ENCODE data around the gene HIGD2B. TPM values are rescaled to one million over a fixed set of nuclear protein-coding genes. Genes with fewer than 3 reads are reported as not detected.
"Not testable (repeated sequence)": the region's sequence is repeated elsewhere in the genome, so short reads cannot be mapped to it uniquely, and the experiment has no call there.

The HIGD2B gene
- total RNA-seq, 2 experiments from 2014 or later, result 0.20 TPM; not detected in 1

DNA sequence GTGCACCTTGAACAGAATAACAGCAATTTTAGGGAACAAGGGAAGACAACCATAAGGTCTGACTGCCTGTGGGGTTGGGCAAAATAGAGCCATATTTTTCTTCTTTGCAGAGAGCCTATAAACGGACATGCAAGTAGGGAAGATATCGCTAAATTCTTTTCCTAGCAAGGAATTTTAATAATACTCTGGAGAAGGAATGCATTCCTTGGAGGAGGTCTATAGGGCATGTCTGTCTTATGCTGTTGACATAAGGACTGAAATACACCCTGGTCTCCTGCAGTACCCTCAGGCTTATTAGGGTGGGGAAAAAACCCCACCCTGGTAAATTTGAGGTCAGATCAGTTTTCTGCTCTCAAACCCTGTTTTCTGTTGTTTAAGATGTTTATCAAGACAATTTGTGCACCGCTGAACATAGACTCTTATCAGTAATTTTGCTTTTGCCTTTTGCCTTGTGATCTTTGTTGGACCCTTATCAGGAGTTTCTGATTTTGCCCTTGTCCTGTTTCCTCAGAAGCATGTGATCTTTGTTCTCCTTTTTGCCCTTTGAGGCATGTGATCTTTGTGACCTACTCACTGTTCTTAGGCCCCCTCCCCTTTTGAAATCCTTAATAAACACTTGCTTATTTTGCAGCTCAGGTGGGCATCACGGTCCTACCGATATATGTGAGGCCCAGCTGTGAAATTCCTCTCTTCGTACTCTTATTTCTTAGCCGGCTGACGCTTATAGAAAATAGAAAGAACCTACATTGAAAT is 22.7 kb upstream of the HIGD2B start:
- DNase-seq; H3K27me3 Mint-ChIP-seq; H3K36me3 Mint-ChIP-seq (ENCODE audit: low read depth); H3K27ac Mint-ChIP-seq; H3K4me3 Mint-ChIP-seq; H3K4me1 Mint-ChIP-seq; H3K9me3 Mint-ChIP-seq; POLR2A ChIA-PET; CTCF ChIA-PET: not testable (repeated sequence)

DNA sequence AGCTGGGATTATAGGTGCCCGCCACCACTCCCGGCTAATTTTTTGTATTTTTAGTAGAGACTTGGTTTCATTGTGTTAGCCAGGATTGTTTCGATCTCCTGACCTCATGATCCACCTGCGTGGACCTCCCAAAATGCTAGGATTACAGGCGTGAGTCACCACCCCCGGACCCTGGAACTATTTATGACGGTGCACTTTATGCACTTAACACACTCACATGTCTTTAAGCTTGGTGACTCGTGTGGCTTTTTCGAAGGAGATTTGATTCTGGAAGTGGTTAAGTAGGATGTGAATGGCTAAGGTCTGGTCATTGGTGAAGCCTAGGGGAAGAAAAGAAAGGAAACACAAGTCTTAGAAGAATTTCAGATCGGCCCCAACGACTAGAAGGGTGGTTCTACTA is 20.3 kb upstream of the HIGD2B start:
- DNase-seq, result no peak
- Mint-ChIP-seq H3K27ac (no peak overlapping the region), H3K4me3 (no peak overlapping the region), H3K9me3 (no peaks in the 10 kb centered on the region), H3K4me1 (peaks cover 1% of the 10 kb centered on the region), H3K36me3 (ENCODE audit: low read depth) (no peaks in the 10 kb centered on the region), H3K27me3 (no peaks in the 10 kb centered on the region)
- CTCF ChIA-PET, result interaction anchor here (1.3 to 2.8 kb wide), 2 partner anchors 11 to 16 kb away, joined by 3 to 13 read pairs; no protein-coding TSS in a partner anchor
- POLR2A ChIA-PET, result no interaction called here

DNA sequence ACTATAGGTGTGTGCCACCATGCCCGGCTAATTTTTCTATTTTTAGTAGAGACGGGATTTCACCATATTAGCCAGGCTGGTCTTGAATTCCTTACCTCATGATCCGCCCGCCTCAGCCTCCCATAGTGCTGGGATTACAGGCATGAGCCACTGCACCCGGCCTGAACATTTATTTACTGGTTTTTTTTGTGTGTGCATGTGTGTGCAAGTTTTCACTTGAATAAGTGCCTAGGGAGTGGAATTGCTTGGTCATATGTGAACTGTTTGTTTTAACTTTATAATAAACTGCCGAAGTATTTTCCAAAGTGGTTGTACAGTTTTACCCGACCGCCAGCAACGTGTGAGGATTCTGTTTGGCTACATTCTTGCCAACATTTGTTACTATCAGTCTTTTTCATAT is 14.1 kb upstream of the HIGD2B start:
- ChIA-PET CTCF (no interaction called here), POLR2A (no interaction called here)
- peaks cover 6% of the 10 kb centered on the region for H3K36me3 Mint-ChIP-seq (ENCODE audit: low read depth)
- peaks cover 3% of the 10 kb centered on the region for H3K4me1 Mint-ChIP-seq
- no peak for DNase-seq
- no peak overlapping the region for H3K4me3 Mint-ChIP-seq
- no peaks in the 10 kb centered on the region for H3K27me3 Mint-ChIP-seq
- no peak overlapping the region for H3K27ac Mint-ChIP-seq
- H3K9me3 Mint-ChIP-seq, result no peaks in the 10 kb centered on the region

DNA sequence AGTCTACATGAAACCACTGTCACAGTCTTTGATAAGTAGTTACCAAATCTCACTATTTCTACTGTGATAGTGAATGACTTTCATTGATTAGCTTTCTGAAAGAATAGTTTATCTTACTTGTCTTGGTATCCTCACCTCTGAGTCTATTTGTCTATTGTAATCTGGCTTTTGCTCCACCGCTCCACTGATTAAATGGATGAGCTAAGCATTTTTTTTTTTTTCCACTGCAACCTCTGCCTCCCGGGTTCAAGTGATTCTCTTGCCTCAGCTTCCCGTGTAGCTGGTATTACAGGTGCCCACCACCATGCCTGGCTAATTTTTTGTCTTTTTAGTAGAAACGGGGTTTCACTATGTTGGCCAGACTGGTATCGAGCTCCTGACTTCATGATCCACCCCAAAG is 13.0 kb upstream of the HIGD2B start:
- Mint-ChIP-seq H3K27ac (no peak overlapping the region), H3K27me3 (no peaks in the 10 kb centered on the region), H3K9me3 (no peaks in the 10 kb centered on the region), H3K4me1 (peaks cover 10% of the 10 kb centered on the region), H3K36me3 (ENCODE audit: low read depth) (peaks cover 8% of the 10 kb centered on the region), H3K4me3 (no peak overlapping the region)
- POLR2A ChIA-PET, result no interaction called here
- DNase-seq, result no peak
- CTCF ChIA-PET, result interaction anchor here (0.7 kb wide), 1 partner anchor 23 kb away, joined by 3 read pairs; no protein-coding TSS in a partner anchor

DNA sequence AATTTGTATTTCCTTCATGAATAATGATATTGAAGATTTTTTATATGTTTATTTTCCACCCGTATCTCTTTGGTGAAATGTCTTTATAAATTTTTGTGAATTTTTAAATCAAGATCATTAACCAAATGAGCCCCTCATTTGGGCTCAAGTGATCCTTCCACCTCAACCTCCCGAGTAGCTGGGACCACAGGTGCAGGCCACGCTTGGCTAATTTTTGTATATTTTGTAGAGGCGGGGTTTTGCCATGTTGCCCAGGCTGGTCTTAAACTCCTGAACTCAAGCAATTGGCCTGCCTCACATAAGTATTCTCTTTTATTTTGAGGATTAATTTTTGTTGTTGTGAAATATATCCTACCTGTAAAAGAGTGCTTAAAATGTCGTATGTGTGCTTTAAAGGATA is 5.0 kb upstream of the HIGD2B start:
- Mint-ChIP-seq H3K4me3 (no peak overlapping the region), H3K27ac (no peak overlapping the region), H3K9me3 (no peaks in the 10 kb centered on the region), H3K27me3 (no peaks in the 10 kb centered on the region), H3K4me1 (peaks cover 18% of the 10 kb centered on the region), H3K36me3 (ENCODE audit: low read depth) (peaks cover 5% of the 10 kb centered on the region)
- POLR2A ChIA-PET, result no interaction called here
- CTCF ChIA-PET, result no interaction called here
- DNase-seq, result no peak

DNA sequence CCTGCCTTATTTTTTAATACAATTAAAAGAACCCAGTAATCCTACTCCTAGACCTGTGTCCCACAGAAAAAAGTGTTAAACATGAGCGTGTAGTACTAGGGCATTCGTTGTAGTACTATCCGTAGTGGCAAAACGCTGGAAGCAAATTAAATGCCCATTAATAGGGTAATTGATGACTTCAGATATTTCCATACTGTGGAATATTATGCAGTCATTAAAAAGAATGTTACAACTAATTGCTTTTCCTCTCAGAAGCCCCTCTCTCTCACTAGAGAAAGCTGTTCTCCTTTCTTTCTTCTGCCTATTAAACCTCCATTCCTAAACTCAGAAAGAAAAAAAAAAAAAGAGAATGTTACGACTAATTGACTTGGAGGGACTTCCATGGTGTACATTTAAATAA is 2.7 kb upstream of the HIGD2B start:
- Mint-ChIP-seq H3K36me3 (ENCODE audit: low read depth) (no peaks in the 10 kb centered on the region), H3K27me3 (no peaks in the 10 kb centered on the region), H3K9me3 (no peaks in the 10 kb centered on the region), H3K4me3 (no peak overlapping the region), H3K27ac (no peak overlapping the region), H3K4me1 (peaks cover 17% of the 10 kb centered on the region)
- DNase-seq, result no peak
- ChIA-PET CTCF (no interaction called here), POLR2A (no interaction called here)

DNA sequence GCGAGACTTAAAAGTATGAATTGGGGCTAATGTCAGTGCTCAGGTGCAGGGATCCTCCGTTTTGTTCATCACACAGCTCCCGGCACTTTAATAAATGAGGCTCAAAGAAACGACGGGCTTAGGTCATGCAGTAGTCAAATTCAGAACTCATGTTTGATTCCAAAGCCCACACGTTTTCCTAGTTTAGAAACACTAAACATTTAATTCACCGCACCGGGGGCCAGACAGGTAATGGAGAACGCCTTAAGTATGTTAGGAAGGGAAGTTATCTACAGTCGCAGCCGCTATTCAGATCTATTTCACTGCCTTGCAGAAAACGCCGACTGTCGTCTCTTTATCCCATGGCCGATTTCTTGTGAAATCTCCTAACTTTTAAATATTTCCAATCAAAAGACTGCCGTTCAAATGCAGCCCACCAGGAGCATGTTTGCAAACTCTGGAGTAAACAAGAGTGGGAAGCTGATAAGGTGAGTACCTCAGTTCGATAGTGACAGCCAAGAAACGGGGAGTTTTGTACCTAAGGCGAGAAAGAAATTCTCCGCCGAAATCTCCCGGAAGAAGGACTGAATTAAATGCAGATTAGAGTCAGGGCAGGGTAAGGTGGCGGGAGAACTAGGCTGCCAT is 569 bp downstream of the HIGD2B start:
- ChIA-PET CTCF (interaction anchor here (0.5 to 1.9 kb wide), 7 partner anchors 10 to 458 kb away, joined by 3 to 6 read pairs (median 4); no protein-coding TSS in a partner anchor), POLR2A (interaction anchor here (0.6 to 1.5 kb wide), 6 partner anchors 8 to 455 kb away, joined by 3 to 5 read pairs (median 3); partner anchors contain the start of gene PKM)
- H3K27me3 Mint-ChIP-seq, result peaks cover 3% of the 10 kb centered on the region
- H3K4me1 Mint-ChIP-seq, result peaks cover 17% of the 10 kb centered on the region
- no peak for DNase-seq
- H3K27ac Mint-ChIP-seq, result peak overlapping the region; percentile 85
- H3K9me3 Mint-ChIP-seq, result no peaks in the 10 kb centered on the region
- no peaks in the 10 kb centered on the region for H3K36me3 Mint-ChIP-seq (ENCODE audit: low read depth)
- H3K4me3 Mint-ChIP-seq, result peak overlapping the region; percentile 88

DNA sequence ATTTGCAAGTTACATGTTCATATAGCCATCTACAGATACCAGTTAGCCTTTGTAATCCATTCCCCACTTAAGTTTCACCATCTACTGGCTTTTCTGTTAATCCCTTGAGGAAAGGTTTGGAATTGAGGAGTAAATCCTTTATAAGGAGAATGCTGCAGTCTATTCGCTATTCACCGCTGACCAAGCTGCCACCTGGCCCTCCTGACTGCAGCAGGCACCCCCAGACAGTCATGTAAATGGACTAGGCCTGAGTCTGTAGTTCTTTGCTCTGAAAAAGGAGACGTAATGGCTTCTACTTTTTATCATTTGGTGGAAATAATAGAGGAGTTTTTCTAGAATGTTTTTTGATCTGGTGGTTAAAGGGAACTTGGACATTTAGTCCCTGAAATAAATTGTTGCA is 3.2 kb downstream of the HIGD2B start:
- peaks cover 17% of the 10 kb centered on the region for H3K4me1 Mint-ChIP-seq
- H3K27me3 Mint-ChIP-seq, result peaks cover 9% of the 10 kb centered on the region
- no peaks in the 10 kb centered on the region for H3K9me3 Mint-ChIP-seq
- no peak overlapping the region for H3K27ac Mint-ChIP-seq
- H3K4me3 Mint-ChIP-seq, result no peak overlapping the region
- DNase-seq, result no peak
- POLR2A ChIA-PET, result no interaction called here
- H3K36me3 Mint-ChIP-seq (ENCODE audit: low read depth), result no peaks in the 10 kb centered on the region
- CTCF ChIA-PET, result interaction anchor here (0.6 kb wide), 2 partner anchors 86 to 456 kb away, joined by 3 read pairs; no protein-coding TSS in a partner anchor

DNA sequence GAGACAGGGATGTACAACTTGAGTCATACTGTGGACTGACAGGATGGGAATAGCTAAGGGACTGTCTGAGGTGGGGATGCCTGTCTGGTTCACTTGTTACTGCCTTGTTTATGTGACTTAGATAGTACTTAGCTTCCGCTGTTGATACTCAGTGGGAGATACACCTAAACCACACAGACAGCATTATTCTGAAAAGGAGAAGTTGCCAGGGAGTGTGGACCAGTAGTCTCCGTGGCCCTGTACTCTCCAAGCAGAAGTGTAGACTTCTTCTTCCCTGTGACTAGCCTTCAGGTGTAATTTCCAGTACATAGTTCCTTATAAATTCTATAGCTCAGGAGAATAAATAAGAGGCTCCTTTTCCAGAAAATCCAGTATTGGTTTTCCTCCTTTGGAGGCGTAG is 5.1 kb downstream of the HIGD2B start:
- DNase-seq, result no peak
- POLR2A ChIA-PET, result no interaction called here
- Mint-ChIP-seq H3K27me3 (peaks cover 19% of the 10 kb centered on the region), H3K9me3 (no peaks in the 10 kb centered on the region), H3K4me1 (peaks cover 9% of the 10 kb centered on the region), H3K4me3 (no peak overlapping the region), H3K36me3 (ENCODE audit: low read depth) (no peaks in the 10 kb centered on the region), H3K27ac (no peak overlapping the region)
- CTCF ChIA-PET, result interaction anchor here (0.7 to 2.3 kb wide), 3 partner anchors 10 to 460 kb away, joined by 4 to 12 read pairs (median 6); no protein-coding TSS in a partner anchor

DNA sequence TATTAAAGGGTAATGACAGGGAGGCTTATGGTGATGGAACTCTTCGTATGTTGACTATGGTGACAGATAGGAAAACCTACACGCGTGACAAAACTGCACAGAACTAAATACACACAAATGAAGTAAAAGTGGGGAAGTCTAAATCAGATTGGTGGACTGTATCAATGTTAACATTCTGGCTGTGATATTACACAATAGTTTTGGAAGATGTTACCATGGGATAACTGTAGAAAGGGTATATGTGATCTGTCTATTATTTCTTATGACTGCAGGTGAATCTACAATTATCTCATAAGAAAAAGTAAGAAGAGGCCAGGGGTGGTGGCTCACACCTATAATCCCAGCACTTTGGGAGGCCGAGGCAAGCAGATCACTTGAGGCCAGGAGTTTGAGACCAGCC is 9.1 kb downstream of the HIGD2B start:
- no peaks in the 10 kb centered on the region for H3K9me3 Mint-ChIP-seq

DNA sequence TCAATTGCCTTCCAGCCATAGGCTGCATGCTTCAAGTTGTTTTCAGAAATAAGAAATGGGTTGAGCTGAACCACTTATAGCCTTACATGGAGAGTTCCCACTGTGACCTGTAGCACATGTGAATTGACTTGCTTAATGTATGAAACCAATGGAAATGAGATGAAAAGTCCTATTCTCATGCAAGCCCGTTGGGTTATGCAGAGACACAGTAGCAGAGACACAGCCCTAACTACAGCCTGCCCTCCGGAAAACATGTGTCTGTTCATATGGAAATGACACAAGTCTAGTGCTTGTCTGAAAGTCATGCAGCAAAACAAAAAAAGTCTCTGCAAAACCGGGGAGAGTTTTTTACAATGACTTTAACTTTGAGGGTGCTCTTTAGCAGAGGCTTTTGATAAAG is 14.5 kb downstream of the HIGD2B start:
- CTCF ChIA-PET, result interaction anchor here (0.6 to 2.1 kb wide), 11 partner anchors 9 to 302 kb away, joined by 3 to 17 read pairs (median 4); partner anchors contain the start of genes BBS4 and HIGD2B
- Mint-ChIP-seq H3K27me3 (peaks cover 16% of the 10 kb centered on the region), H3K4me3 (no peak overlapping the region)

More for the DNA sequence above, 9.1 kb downstream of the HIGD2B start:
- H3K27ac Mint-ChIP-seq, result no peak overlapping the region
- CTCF ChIA-PET, result no interaction called here
- H3K27me3 Mint-ChIP-seq, result peaks cover 26% of the 10 kb centered on the region
- H3K4me3 Mint-ChIP-seq, result no peak overlapping the region
- DNase-seq, result no peak
- no peaks in the 10 kb centered on the region for H3K36me3 Mint-ChIP-seq (ENCODE audit: low read depth)
- POLR2A ChIA-PET, result no interaction called here
- H3K4me1 Mint-ChIP-seq, result no peaks in the 10 kb centered on the region

DNA sequence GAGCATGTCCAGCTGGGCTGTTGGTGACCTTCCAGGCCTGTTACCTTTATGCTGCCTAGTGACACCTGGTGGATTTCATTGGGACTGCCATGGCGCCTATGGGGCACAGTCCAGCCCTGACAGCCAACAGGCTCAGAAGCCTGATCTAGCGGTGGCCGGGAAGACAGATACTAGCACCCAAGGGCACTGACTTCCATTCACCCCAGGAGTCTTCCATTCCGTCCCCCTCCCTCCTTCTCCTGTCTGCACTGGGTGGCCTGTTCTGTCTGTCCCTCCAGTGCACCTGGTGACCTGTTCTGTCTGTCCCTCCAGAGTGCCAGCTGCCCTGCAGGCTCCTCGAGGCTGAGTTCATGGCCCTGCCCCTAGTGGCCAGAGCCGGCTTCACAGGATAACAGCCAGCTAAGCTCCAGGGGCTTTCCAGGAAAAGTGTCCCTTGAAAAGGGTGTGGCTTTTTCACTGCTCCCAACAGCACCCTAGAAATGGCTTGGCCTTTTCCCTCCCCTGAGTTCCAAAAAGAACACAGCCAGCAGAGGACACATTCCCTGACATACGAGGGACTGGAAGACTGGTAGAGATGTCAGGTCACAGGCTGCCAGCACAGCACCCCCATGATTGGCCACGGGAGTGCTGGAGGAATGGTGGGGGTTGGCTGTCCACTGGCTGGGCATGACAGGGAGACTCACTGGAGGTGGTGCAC is 15.2 kb downstream of the HIGD2B start:
- POLR2A ChIA-PET; H3K4me1 Mint-ChIP-seq; H3K36me3 Mint-ChIP-seq (ENCODE audit: low read depth); H3K9me3 Mint-ChIP-seq: not testable (repeated sequence)
- Mint-ChIP-seq H3K4me3 (peak overlapping the region; percentile 59), H3K27me3 (peaks cover 16% of the 10 kb centered on the region), H3K27ac (peak overlapping the region; percentile 12)
- DNase-seq, result peak; percentile 80
- CTCF ChIA-PET, result interaction anchor here (0.6 to 2.1 kb wide), 14 partner anchors 10 to 358 kb away, joined by 3 to 17 read pairs (median 3); partner anchors contain the start of genes BBS4 and HIGD2B

More for the DNA sequence above, 14.5 kb downstream of the HIGD2B start:
- Mint-ChIP-seq H3K27ac (no peak overlapping the region), H3K36me3 (ENCODE audit: low read depth) (no peaks in the 10 kb centered on the region), H3K4me1 (peaks cover 10% of the 10 kb centered on the region), H3K9me3 (no peaks in the 10 kb centered on the region)
- no peak for DNase-seq
- POLR2A ChIA-PET, result no interaction called here

DNA sequence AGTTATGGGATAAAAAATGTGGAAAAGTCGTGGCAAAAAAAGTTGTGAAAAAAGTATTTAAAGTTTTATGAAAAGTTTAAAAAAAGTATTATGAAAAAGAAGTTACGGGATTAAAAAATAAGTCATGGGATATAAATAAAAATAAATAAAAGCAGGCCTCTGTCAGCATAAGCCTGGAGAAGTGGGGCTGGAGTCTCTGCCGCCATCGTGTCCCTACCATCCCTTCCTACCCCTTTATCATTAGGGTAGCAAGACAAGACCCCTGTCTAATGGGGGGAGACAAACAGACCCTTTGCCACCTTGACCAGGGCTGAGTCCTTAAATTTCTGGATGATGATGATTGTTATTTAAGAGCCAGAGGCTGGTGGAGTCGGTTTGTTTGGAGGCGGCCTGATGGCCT is 16.2 kb downstream of the HIGD2B start:
- peaks cover 16% of the 10 kb centered on the region for H3K27me3 Mint-ChIP-seq
- H3K4me3 Mint-ChIP-seq; H3K27ac Mint-ChIP-seq; DNase-seq; POLR2A ChIA-PET; H3K36me3 Mint-ChIP-seq (ENCODE audit: low read depth); CTCF ChIA-PET; H3K4me1 Mint-ChIP-seq; H3K9me3 Mint-ChIP-seq: not testable (repeated sequence)

Data from activated CD4-positive, alpha-beta memory T cell treated with anti-CD3 and anti-CD28 coated beads, Interleukin-2, amount 10 ng/mL, durations not matched to agents 7 days and 5 days (primary cell).